KOPT-K1 (cell line): ENCODE measurements around the gene EMID1.
"Not testable (repeated sequence)": the region's sequence is repeated elsewhere in the genome, so short reads cannot be mapped to it uniquely, and the experiment has no call there.

ENCODE experiments used
- H3K27ac ChIP-seq: fragments of 200-600 bp; sonication (generic); 2 replicates; pipeline ENCODE4 v1.5.1; 2016; ENCODE audit warnings: antibody characterized with exemption, mild to moderate bottlenecking, low read depth, low read length; ENCODE audit not compliant: poor library complexity, severe bottlenecking
- H3K36me3 ChIP-seq: fragments of 200-600 bp; sonication (generic); 2 replicates; pipeline ENCODE4 v1.5.1; 2017; ENCODE audit warnings: antibody characterized with exemption, mild to moderate bottlenecking, low read length, moderate library complexity; ENCODE audit not compliant: insufficient read depth
- H3K9me3 ChIP-seq: fragments of 200-600 bp; sonication (generic); 2 replicates; pipeline ENCODE4 v1.5.1; 2017; ENCODE audit warnings: antibody characterized with exemption, low read length, mild to moderate bottlenecking; ENCODE audit not compliant: insufficient read depth, poor library complexity, severe bottlenecking

The EMID1 gene

DNA sequence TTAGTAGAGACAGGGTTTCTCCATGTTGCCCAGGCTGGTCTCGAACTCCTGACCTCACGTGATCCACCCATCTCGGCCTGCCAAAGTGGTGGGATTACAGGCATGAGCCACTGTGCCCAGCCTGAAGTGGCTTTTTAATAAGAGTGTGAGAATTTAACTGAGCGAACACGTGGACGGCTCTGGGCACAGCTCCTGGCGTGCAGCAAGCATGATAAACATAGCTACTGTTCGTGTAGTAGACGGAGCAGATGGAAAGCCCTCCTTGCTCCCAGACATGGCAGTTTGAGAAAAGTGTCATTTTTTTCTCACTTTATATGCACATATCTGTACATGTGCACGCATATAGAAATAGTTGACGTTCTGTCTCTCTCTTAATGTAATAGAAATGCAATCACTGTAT lies 7.0 kb downstream of the EMID1 start:
- Histone ChIP-seq H3K27ac (no peak overlapping the region), H3K9me3 (no peaks in the 10 kb centered on the region), H3K36me3 (peaks cover 57% of the 10 kb centered on the region; the same call in 1 of the 2 replicates)

DNA sequence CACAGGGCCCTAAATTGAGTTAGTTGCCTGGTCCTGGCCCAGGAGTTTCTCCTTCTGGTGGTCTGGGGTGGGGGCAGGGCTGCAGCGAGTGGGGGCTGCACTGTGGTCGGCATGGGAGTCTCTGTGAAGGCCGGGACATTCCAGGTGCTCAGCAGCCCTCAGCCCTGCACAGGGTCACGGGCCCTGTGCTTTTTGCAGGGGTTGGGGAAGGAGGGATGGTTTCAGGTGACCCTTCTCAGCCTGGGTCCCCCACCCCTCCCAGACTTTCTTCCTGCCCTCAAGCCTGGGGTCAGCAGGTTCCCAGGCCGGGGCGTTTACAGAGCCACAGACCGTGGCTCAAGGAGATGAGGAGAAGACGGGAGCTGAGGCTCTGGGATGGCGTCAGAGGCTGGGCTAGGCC lies 7.8 kb downstream of the EMID1 start:
- Histone ChIP-seq H3K36me3 (peaks cover 61% of the 10 kb centered on the region; the same call in 1 of the 2 replicates), H3K27ac (no peak overlapping the region), H3K9me3 (no peaks in the 10 kb centered on the region)

DNA sequence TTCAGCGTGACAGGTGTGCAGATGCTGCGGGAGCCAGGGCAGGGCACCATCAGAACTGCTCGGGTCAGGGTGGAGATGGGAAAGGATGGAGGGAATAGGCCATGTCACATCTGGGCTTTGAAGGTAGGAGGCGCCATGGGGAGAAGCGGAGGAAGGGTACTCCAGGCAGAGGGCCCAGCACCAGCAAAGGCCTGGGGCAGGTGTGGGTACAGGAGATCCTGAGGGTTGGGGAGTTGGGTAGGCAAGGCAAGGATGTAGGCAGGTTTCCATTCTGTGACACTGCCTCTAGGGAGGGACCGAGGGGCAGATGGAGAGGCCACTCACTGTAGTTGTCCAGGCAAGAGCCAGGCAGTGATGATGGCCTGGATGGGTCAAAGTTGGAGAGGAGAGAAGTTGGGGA lies 8.5 kb downstream of the EMID1 start:
- no peak overlapping the region for H3K27ac ChIP-seq
- peaks cover 54% of the 10 kb centered on the region; the same call in 1 of the 2 replicates for H3K36me3 ChIP-seq
- no peaks in the 10 kb centered on the region for H3K9me3 ChIP-seq

DNA sequence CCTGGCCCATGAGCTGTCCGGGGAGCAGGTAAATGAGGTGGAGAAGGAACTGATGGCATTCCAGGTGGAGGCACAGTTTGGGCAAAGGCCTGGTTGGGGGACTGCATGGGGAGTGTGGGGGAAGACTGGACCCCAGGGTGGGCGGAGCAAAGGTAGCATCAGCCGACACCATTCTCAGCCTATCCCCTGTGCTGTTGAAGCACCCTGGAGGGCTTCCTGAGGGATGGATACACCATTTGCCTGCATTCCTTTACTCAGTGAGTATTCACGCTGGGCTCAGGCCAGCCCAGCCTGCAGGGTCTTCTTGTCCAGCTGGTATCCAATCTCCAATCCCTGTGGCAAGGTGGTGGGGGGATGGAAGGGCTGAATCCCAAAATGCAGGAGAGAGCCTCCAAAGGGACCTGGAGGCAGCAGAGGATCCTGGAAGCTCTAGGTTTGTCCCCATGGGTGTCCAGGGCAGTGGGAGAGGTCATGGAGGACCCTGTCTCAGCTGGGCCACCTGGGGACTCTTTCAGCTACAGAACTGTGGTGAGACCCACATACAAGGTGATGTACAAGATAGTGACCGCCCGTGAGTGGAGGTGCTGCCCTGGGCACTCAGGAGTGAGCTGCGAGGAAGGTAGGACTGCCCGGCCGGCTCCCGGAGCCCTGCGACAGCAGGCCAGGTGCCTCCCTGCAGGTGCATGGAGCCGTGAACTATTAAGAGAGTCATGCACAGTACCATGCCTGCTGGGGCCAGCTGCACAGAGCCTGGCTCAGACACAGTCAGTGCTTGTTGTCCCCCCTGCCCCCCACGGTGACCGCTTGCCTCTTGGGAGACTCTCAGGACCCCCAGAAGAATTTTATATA lies 9.5 kb downstream of the EMID1 start:
- H3K27ac ChIP-seq: no peak overlapping the region
- H3K36me3 ChIP-seq: peaks cover 46% of the 10 kb centered on the region; the same call in 1 of the 2 replicates
- no peaks in the 10 kb centered on the region for H3K9me3 ChIP-seq

DNA sequence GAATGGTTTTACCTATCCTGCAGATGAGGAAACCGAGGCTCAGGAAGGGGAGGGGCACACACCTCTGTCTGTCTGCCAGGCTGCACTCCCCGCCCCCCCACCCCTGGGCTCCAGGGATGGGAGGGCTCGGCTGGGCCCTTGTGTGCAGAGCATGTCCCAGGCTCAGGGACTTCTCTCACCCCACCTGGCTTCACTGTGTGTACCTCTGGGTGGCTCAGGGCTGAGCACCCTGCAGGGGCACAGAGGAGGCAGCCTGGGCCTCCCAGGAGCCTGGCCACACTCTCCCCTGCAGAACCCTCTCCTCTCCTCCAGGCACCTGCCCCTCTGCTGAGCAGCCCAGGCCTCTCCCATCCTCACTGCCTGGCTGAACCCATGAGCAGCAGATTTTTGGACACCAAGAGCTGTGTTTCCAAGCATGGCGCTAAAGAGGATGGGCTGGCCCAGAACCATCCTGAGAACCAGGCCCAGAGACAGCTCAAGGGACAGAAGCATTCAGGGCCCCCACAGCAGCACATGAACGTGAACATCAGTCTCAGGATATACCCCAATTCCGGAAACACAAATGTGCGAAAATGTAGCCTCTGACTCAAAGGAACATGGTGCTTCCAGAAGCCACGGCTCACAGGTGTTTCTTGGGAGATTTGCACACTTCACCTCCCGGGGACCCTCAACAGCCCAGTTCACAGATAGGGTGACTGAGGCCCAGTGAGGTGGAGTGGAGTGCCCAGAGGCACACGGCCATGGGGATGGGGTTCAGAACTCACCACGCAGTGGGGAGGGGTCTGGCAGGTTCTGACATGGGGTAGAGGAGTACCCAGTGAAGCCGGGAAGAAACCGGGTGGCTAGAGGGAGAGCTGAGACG lies 10.5 kb downstream of the EMID1 start:
- Histone ChIP-seq H3K36me3 (peaks cover 42% of the 10 kb centered on the region; the same call in 1 of the 2 replicates), H3K27ac (no peak overlapping the region), H3K9me3 (no peaks in the 10 kb centered on the region)

DNA sequence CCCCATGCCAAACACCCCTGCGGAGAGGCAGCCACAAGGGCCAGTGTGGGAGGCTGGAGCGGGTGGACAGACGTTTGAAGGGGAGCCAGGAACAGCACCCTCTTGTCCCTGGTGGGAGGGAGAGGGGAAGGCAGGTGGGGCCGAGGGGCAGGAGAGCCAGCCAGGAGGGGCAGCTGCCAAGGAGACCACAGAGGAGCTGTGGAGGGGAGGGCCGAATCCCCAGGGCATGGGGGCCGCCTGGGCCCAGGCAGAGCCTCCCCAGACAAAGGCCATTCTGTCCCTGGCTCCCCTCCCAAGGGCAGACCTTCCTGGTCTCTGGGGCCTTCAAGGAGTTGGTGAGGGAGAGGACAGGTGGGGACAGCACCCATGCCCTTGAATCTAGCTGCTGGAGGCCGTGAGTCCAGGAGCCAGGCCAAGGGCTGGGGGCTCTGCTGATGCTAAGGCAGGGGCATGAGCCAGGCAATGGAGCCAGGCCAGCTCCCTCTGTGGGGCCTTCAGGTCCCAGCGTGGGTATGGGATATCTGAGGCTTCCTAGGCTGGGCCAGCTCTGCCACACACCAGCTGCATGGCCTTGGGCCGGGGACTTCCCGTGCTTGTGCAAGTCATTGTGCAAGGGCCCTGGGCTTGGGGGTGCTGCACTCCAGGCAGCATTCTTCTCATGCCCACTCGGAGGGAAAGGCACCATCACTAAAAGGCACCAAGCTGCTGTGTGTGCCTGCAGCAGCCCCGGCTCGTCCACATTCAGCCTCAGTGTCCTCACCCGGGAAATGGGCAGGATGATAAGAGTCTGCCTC lies 11.4 kb downstream of the EMID1 start:
- Histone ChIP-seq H3K27ac (no peak overlapping the region), H3K9me3 (no peaks in the 10 kb centered on the region), H3K36me3 (peaks cover 35% of the 10 kb centered on the region; the same call in 1 of the 2 replicates)

DNA sequence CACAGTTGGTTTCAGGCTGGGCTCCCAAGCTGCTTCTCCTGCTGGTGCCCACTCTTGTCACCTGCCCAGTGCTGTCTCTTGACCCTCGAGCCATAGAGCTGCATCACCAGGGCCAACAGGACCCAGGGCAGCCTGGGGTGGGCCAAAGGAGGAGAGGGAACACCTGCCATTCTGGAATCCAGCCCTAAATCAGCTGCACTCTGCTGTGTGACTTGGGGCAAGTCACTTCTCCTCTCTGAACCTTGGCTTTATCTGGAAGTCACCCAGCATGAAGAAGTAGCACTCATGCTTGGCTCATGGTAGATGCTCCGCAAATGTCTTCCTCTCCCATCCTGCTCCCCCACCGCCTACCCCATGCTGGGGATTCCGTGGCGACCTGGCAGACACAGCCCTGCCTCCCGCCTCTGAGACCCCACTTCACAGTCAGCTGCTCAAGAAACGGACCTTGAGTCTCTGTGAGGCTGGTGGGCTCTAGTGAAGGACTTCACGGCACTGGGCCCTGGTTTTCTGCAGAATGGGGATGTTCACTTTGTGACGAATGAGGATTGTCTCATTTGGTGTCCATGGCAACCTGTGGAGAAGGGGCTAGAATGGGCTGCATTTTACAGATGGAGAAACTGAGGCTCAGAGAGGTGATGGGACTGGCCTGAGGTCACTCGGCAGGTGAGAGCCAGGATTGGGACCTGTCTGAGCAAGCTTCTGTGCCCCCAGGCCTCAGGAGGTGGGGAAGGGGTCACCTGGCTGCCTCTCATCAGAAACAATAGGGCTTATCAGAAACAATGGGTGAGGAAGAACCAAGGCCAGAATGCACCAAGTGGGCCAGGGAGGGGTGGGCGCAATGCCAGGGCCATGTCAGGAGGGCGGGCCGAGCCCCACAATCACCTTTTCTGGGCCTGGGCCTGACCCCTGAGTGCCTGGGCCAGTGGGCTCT lies 12.4 kb downstream of the EMID1 start:
- Histone ChIP-seq H3K27ac (no peak overlapping the region), H3K36me3 (peaks cover 35% of the 10 kb centered on the region; the same call in 1 of the 2 replicates), H3K9me3 (no peaks in the 10 kb centered on the region)

DNA sequence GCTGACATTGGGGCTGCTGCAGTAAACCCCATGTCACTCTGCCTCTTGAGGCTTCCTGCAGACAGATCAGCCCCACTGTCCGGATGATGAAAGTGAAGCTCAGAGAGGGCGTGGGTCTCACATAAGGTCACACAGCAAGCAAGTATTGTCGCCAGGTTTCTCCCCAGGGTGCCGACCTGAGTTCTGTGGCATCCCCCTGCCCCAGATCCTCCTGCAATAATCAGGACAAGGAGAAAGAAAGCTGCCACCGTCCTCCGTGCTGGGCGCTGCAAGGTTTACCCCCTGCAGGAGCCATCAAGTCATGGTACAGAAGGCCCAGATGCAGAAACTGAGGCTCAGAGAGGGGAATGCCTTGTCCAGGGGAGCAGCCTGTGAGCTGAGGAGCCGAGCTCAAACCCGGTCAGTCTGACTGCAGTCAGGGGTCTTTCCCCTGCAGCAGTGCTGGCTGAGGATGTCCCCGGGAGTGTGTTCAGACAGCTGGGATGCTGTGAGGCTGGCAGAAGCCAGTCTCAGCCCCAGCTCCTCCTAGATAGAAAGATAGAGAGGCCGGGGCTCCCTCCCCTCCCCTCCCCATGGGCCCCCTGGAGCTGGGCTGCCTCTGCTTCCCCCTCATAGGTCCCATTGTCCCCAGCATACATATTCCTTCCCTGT lies 13.2 kb downstream of the EMID1 start:
- Histone ChIP-seq H3K9me3 (no peaks in the 10 kb centered on the region), H3K27ac (no peak overlapping the region), H3K36me3 (peaks cover 35% of the 10 kb centered on the region; the same call in 1 of the 2 replicates)

DNA sequence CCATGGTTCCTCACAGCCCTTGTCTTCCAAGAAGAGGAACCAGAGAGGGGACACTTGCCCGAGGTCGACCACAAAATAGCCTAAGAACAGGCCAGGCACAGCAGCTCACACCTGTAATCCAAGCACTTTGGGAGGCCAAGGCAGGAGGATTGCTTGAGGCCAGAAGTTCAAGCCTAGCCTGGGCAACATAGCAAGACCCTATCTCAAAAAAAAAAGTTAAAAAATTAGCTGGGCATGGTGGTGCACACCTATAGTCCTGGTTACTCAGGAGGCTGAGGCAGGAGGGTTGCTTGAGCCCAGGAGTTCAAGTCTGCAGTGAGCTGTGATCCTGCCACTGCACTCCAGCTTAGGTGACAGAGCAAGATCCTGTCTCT lies 13.7 kb downstream of the EMID1 start:
- not testable (repeated sequence) for H3K27ac ChIP-seq, H3K9me3 ChIP-seq
- peaks cover 35% of the 10 kb centered on the region; the same call in 1 of the 2 replicates for H3K36me3 ChIP-seq

DNA sequence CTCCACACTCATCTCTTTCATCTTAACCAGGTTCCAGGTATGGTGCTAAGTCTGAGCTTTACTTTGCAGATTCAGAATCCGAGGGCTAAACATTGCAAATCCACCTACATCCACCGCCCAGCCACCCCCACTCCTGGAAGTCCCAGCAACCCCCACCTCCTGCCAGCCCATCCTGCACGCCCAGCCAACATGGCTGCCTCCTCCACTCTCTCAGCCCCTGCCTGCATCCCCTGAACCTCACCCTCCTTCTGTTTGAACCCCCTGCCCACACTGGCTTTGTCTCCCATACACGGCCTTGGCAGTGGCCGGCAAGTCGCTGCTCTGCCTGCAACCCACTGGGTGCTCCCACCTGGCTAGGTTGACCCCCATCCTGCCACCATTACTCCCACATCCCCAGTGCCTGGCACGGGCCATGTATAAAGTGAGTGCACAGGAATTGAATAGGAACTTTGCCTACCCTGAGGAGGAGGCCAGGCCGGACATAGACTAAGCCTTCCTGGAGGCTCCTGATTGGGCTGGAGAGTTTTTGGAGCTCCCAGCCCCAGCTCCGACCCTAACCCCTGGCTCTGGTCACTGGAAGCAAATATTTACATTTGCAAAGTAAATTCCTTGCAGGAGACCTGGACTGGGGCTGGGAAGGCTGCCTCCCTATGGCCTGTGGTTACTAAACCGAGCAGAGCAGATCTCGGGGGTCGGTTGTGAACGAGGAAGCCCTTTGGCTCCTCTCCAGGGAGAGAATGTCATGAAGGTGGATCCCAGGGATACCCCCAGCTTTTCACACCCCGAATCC lies 14.4 kb downstream of the EMID1 start:
- peaks cover 32% of the 10 kb centered on the region; the same call in 1 of the 2 replicates for H3K36me3 ChIP-seq
- H3K9me3 ChIP-seq: no peaks in the 10 kb centered on the region
- no peak overlapping the region for H3K27ac ChIP-seq

DNA sequence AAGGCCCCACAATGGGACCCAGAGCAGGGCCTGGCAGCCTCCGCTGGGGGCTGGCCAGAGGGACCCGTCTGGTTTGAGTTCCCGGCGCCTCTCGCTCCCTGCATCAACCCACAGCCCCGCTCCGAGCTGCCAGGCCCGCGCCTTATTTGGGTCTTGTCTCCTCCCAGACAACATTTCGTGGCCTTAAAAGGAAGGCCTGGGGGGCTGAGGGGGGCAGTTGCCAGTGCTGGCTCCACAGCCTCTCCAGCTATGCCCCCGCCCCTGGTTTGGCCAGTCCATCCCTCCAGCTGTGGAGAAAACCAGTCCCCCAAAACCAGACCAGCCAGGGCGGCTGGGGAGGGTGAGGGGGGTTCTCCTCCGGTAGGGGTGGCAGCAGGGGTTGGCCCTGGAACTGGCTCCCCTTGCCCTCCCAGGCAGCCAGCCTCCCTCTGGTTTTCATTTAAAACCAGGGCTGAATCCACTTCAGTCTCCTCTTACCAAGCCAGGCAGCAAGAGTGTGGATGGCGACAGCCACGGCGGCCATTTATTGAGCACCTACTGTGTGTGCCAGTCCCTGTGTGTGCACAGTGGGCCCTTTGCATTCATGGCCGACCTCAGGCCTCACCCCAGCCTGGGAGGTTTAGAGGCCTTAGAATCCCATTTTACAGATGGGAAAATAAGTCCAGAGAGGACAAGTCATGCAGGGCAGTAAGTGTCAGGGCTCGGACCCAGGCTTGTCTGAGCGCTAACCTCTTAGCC lies 18.6 kb downstream of the EMID1 start:
- H3K9me3 ChIP-seq: no peaks in the 10 kb centered on the region

DNA sequence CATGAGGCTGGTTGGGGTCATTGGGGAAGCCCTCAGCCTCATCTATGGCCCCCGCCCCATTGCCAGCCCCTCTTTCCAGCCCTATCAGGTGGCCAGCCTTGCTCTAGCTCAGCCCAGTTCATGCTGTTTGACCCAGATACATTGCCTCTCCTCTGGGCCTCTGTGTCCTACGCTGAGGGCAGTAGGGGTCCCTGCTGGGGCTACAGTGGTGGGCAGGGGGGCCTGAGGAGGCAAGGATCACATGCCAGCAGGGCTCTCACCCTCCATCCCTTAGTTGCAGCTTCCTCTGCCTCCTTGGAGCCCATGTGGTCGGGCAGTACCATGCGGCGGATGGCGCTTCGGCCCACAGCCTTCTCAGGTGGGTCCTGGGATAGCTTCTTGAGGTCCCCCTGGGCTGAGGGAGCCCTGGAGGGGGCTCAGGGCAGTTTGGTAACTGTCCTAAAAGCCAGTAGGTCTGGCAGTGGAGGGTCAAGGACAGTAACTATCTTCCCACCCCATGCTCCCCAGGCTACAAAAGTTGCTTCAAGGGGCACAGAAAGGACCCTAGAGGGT lies 19.2 kb downstream of the EMID1 start:
- Histone ChIP-seq H3K9me3 (no peaks in the 10 kb centered on the region), H3K36me3 (peaks cover 6% of the 10 kb centered on the region; the same call in 1 of the 2 replicates), H3K27ac (no peak overlapping the region)

More for the DNA sequence above, 18.6 kb downstream of the EMID1 start:
- Histone ChIP-seq H3K27ac (no peak overlapping the region), H3K36me3 (peaks cover 6% of the 10 kb centered on the region; the same call in 1 of the 2 replicates)
